ENCODE measurements around the gene NUP93.
"Not testable (repeated sequence)": the region's sequence is repeated elsewhere in the genome, so short reads cannot be mapped to it uniquely, and the experiment has no call there.

The NUP93 gene

GRCh38 chr16:56709443-56710040, 20.4 kb upstream of the NUP93 start:
- DNase-seq (ENCODE audit: low read depth), result no peak

- no peak for DNase-seq (ENCODE audit: low read depth)
Observed at GRCh38 chr16:56710181-56710737, 19.7 kb upstream of the NUP93 start.

- DNase-seq (ENCODE audit: low read depth), result no peak
Observed at GRCh38 chr16:56711862-56712261, 18.1 kb upstream of the NUP93 start.

- DNase-seq (ENCODE audit: low read depth), result no peak
Observed at GRCh38 chr16:56713794-56714193, 16.1 kb upstream of the NUP93 start.

GRCh38 chr16:56715126-56715525, 14.8 kb upstream of the NUP93 start:
- no peak for DNase-seq (ENCODE audit: low read depth)

- DNase-seq (ENCODE audit: low read depth), result no peak
Observed at GRCh38 chr16:56716761-56717160, 13.2 kb upstream of the NUP93 start.

- not testable (repeated sequence) for DNase-seq (ENCODE audit: low read depth)
Observed at GRCh38 chr16:56717532-56717931, 12.4 kb upstream of the NUP93 start.

- DNase-seq (ENCODE audit: low read depth), result no peak
Observed at GRCh38 chr16:56722200-56722842, 7.6 kb upstream of the NUP93 start.

GRCh38 chr16:56724191-56724590, 5.7 kb upstream of the NUP93 start:
- DNase-seq (ENCODE audit: low read depth), result no peak

- no peak for DNase-seq (ENCODE audit: low read depth)
Observed at GRCh38 chr16:56726283-56726682, 3.6 kb upstream of the NUP93 start.

- DNase-seq (ENCODE audit: low read depth), result no peak
Observed at GRCh38 chr16:56726926-56727325, 3.0 kb upstream of the NUP93 start.

GRCh38 chr16:56728027-56728426, 1.9 kb upstream of the NUP93 start:
- no peak for DNase-seq (ENCODE audit: low read depth)

- DNase-seq (ENCODE audit: low read depth), result no peak
Observed at GRCh38 chr16:56728980-56729734, 772 bp upstream of the NUP93 start.

- no peak for DNase-seq (ENCODE audit: low read depth)
Observed at GRCh38 chr16:56732366-56732765, 2.4 kb downstream of the NUP93 start.

GRCh38 chr16:56732832-56733231, 2.9 kb downstream of the NUP93 start:
- no peak for DNase-seq (ENCODE audit: low read depth)

- no peak for DNase-seq (ENCODE audit: low read depth)
Observed at GRCh38 chr16:56734429-56734828, 4.5 kb downstream of the NUP93 start.

GRCh38 chr16:56736476-56736875, 6.5 kb downstream of the NUP93 start:
- no peak for DNase-seq (ENCODE audit: low read depth)

- no peak for DNase-seq (ENCODE audit: low read depth)
Observed at GRCh38 chr16:56737539-56737938, 7.6 kb downstream of the NUP93 start.

- DNase-seq (ENCODE audit: low read depth), result no peak
Observed at GRCh38 chr16:56738221-56738620, 8.3 kb downstream of the NUP93 start.

GRCh38 chr16:56739378-56739777, 9.4 kb downstream of the NUP93 start:
- DNase-seq (ENCODE audit: low read depth), result not testable (repeated sequence)

GRCh38 chr16:56741399-56741798, 11.5 kb downstream of the NUP93 start:
- DNase-seq (ENCODE audit: low read depth), result no peak

GRCh38 chr16:56742030-56742984, 12.4 kb downstream of the NUP93 start:
- DNase-seq (ENCODE audit: low read depth), result peak; percentile 61

All from GM04503 (cell line).